Lower leg skin (tissue), 3 donors: ENCODE data around the gene ACTN4.

ENCODE experiments used
- POLR2A ChIP-seq, 2 donors: fragments of 450-650 bp; IDR thresholded peaks; one replicate each; pipeline ENCODE4 v1.6.1; 2016 to 2017; ENCODE audit warnings: antibody characterized with exemption in 2 of 2, mild to moderate bottlenecking in 1 of 2, moderate library complexity in 1 of 2
- TF ChIP-seq, protein P1 (sequence below), 3 donors: fragments of 450-650 bp; IDR thresholded peaks; one replicate each; pipeline ENCODE4 v1.5.1; 2016; ENCODE audit warnings: antibody characterized with exemption in 3 of 3, mild to moderate bottlenecking in 3 of 3, moderate library complexity in 2 of 3

DNA sequence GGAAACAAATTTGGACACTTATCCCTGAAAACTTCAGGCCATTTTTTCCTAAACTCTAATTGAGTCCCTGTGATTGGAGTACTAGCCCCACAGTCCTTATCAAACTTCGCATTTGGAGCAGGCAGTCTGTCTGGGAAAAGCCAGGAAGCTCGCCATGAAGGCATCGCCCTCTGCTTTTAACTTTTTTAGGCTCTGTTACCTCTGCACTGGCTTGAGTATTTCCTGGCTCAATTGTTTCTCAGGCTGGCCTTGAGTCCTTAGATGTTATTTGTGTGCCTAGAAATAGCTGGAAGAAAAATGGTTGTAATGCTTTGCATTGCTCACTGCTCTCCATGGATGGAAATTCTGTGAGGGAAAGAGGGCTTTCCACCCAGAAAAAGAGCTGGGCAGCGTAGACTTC is 24.2 kb downstream of the ACTN4 start:
- TF ChIP-seq POLR2A (IDR thresholded peaks at IDR 0.05): no peak
- TF ChIP-seq, protein P1, sequence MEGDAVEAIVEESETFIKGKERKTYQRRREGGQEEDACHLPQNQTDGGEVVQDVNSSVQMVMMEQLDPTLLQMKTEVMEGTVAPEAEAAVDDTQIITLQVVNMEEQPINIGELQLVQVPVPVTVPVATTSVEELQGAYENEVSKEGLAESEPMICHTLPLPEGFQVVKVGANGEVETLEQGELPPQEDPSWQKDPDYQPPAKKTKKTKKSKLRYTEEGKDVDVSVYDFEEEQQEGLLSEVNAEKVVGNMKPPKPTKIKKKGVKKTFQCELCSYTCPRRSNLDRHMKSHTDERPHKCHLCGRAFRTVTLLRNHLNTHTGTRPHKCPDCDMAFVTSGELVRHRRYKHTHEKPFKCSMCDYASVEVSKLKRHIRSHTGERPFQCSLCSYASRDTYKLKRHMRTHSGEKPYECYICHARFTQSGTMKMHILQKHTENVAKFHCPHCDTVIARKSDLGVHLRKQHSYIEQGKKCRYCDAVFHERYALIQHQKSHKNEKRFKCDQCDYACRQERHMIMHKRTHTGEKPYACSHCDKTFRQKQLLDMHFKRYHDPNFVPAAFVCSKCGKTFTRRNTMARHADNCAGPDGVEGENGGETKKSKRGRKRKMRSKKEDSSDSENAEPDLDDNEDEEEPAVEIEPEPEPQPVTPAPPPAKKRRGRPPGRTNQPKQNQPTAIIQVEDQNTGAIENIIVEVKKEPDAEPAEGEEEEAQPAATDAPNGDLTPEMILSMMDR (IDR thresholded peaks at IDR 0.05): no peak
